ENCODE measurements around the gene GALNTL6. TPM values are rescaled to one million over a fixed set of nuclear protein-coding genes. Genes with fewer than 3 reads are reported as not detected.

GALNTL6 gene
- total and polyA plus RNA-seq, 8 donors, result 0.13 to 0.41 (median 0.21) TPM; not detected in 4

- no peak for DNase-seq
- H3K4me1 ChIP-seq, result no peaks in the 10 kb centered on the region
- TF ChIP-seq CTCF (IDR thresholded peaks at IDR 0.05), result no peak
- no peak overlapping the region for H3K4me3 ChIP-seq
- ATAC-seq, result no peak
- H3K36me3 ChIP-seq, result no peaks in the 10 kb centered on the region
- FAIRE-seq, result no peak
- H3K27ac ChIP-seq, result no peak overlapping the region
- no peaks in the 10 kb centered on the region for H3K27me3 ChIP-seq
- intact Hi-C loops (cut with DNase I), result no loop called here
- H3K9me3 ChIP-seq, result no peaks in the 10 kb centered on the region
Observed at GRCh38 chr4:172706000-172706399, 892.8 kb downstream of the GALNTL6 start.

- H3K9me3 ChIP-seq, result no peaks in the 10 kb centered on the region
- H3K36me3 ChIP-seq, result no peaks in the 10 kb centered on the region
- H3K27ac ChIP-seq, result no peak overlapping the region
- no peaks in the 10 kb centered on the region for H3K4me1 ChIP-seq
- no peak overlapping the region for H3K4me3 ChIP-seq
- FAIRE-seq, result no peak
- no peak for ATAC-seq
- DNase-seq, result no peak
- 15 to 19% methylated on average over 1 of the region's 1 CpG for WGBS, 2 donors
- intact Hi-C loops (cut with DNase I), result no loop called here
- TF ChIP-seq CTCF (IDR thresholded peaks at IDR 0.05), result no peak
- H3K27me3 ChIP-seq, result no peaks in the 10 kb centered on the region
Observed at GRCh38 chr4:172707622-172708021, 894.4 kb downstream of the GALNTL6 start.

- intact Hi-C loops (cut with DNase I), result no loop called here
- no peak for TF ChIP-seq CTCF (IDR thresholded peaks at IDR 0.05)
- Histone ChIP-seq H3K27me3 (no peaks in the 10 kb centered on the region), H3K36me3 (no peaks in the 10 kb centered on the region), H3K4me1 (no peaks in the 10 kb centered on the region), H3K4me3 (no peak overlapping the region), H3K9me3 (no peaks in the 10 kb centered on the region), H3K27ac (no peak overlapping the region)
- WGBS, 2 donors, result 53 to 55% methylated on average over 5 of the region's 5 CpGs
- DNase-seq (no peak), FAIRE-seq (no peak), ATAC-seq (no peak)
Observed at GRCh38 chr4:172708184-172708583, 895.0 kb downstream of the GALNTL6 start.

GRCh38 chr4:172709376-172709775 lies 896.2 kb downstream of the GALNTL6 start:
- intact Hi-C loops (cut with DNase I), result no loop called here
- H3K4me1 ChIP-seq, result no peaks in the 10 kb centered on the region
- WGBS, 2 donors, result 21 to 27% methylated on average over 1 of the region's 1 CpG

GRCh38 chr4:172716291-172716690 lies 903.1 kb downstream of the GALNTL6 start:
- Histone ChIP-seq H3K9me3 (no peaks in the 10 kb centered on the region), H3K4me3 (no peak overlapping the region), H3K27ac (no peak overlapping the region), H3K27me3 (no peaks in the 10 kb centered on the region), H3K36me3 (no peaks in the 10 kb centered on the region), H3K4me1 (no peaks in the 10 kb centered on the region)
- ATAC-seq (no peak), DNase-seq (no peak), FAIRE-seq (no peak)
- 54 to 69% methylated on average over 9 of the region's 9 CpGs for WGBS, 2 donors
- intact Hi-C loops (cut with DNase I), result no loop called here
- TF ChIP-seq CTCF (IDR thresholded peaks at IDR 0.05), result no peak

More at GRCh38 chr4:172709376-172709775, 896.2 kb downstream of the GALNTL6 start:
- FAIRE-seq, result no peak
- Histone ChIP-seq H3K4me3 (no peak overlapping the region), H3K27me3 (no peaks in the 10 kb centered on the region), H3K36me3 (no peaks in the 10 kb centered on the region), H3K27ac (no peak overlapping the region), H3K9me3 (no peaks in the 10 kb centered on the region)
- no peak for ATAC-seq
- no peak for TF ChIP-seq CTCF (IDR thresholded peaks at IDR 0.05)
- no peak for DNase-seq

Data from pancreas (tissue), 10 donors.